A673 (cell line): Measurements from ENCODE around the gene TESK2.

Experiments
- CTCF ChIP-seq: fragments of 300-800, 200-600 bp; sonication (generic); conservative IDR thresholded peaks from 2 replicates; pipeline ENCODE4 v1.5.1; 2017; ENCODE audit warnings: low read depth, mild to moderate bottlenecking, antibody characterized with exemption, low read length, moderate library complexity, mixed read lengths
- EZH2 ChIP-seq: fragments of 200-600 bp; sonication (generic); IDR thresholded peaks from 2 replicates; pipeline ENCODE4 v1.6.1; 2017; ENCODE audit warnings: borderline replicate concordance, low read depth, mild to moderate bottlenecking, mixed read lengths, antibody characterized with exemption, low read length; ENCODE audit not compliant: poor library complexity, severe bottlenecking

- no peak for TF ChIP-seq CTCF
- TF ChIP-seq EZH2 = no peak
Observed at GRCh38 chr1:45452503-45452902, 38.5 kb downstream of the TESK2 start.
